Prostate gland (tissue), 2 donors: ENCODE results near the gene PAFAH2.

Experiments
- POLR2A ChIP-seq: fragments of 450-650 bp; IDR thresholded peaks from one replicate; pipeline ENCODE4 v1.6.1; 2016; ENCODE audit warnings: antibody characterized with exemption, mild to moderate bottlenecking
- POLR2AphosphoS5 ChIP-seq: sonication (generic); formaldehyde crosslinking; IDR thresholded peaks from one replicate; pipeline ENCODE4 v1.6.1; 2017; ENCODE audit warnings: antibody characterized with exemption
- TF ChIP-seq, protein P1 (sequence below), 4 experiments: fragments of 200-600 bp in 2 of 4; fragments of 450-650 bp in 2 of 4; sonication (generic) in 2 of 4; IDR thresholded peaks; 1 replicate in 3 of 4; 2 replicates in 1 of 4; pipeline ENCODE4 v1.5.1; 2016 to 2019; ENCODE audit warnings: antibody characterized with exemption in 4 of 4, mild to moderate bottlenecking in 2 of 4, moderate library complexity in 2 of 4

DNA sequence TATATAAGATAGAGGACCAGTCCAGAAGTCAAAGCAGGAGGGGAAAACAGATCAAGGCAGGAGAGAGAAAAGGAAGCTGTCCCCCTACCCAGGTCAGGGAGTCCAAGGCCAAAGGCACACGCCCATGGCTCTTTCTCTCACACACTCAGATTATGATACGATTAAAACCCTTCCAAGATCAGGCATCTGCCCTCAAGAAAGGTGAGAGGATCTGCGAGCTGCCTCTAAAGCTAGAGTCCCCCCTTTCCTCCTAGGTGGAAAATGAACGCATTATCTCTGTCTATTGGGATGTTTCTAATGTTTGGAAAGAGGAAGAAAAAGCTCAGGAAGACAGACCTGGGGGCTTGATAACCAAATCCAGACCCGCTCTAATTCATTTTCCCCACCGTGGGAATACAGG lies 7.6 kb downstream of the PAFAH2 start:
- TF ChIP-seq, protein P1, sequence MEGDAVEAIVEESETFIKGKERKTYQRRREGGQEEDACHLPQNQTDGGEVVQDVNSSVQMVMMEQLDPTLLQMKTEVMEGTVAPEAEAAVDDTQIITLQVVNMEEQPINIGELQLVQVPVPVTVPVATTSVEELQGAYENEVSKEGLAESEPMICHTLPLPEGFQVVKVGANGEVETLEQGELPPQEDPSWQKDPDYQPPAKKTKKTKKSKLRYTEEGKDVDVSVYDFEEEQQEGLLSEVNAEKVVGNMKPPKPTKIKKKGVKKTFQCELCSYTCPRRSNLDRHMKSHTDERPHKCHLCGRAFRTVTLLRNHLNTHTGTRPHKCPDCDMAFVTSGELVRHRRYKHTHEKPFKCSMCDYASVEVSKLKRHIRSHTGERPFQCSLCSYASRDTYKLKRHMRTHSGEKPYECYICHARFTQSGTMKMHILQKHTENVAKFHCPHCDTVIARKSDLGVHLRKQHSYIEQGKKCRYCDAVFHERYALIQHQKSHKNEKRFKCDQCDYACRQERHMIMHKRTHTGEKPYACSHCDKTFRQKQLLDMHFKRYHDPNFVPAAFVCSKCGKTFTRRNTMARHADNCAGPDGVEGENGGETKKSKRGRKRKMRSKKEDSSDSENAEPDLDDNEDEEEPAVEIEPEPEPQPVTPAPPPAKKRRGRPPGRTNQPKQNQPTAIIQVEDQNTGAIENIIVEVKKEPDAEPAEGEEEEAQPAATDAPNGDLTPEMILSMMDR (IDR thresholded peaks at IDR 0.05): no peak
- TF ChIP-seq POLR2AphosphoS5 (no peak), POLR2A (no peak)
